ENCODE measurements around the gene ADIPOR2. TPM values are rescaled to one million over a fixed set of nuclear protein-coding genes. Genes with fewer than 3 reads are reported as not detected.

ADIPOR2 gene
- total and polyA plus RNA-seq, 9 donors: 21.5 to 91.8 (median 42.0) TPM

GRCh38 chr12:1769809-1770494 is 79.1 kb downstream of the ADIPOR2 start:
- Histone ChIP-seq H3K4me1 (ENCODE audit: insufficient read depth) (no peaks in the 10 kb centered on the region), H3K9me3 (no peaks in the 10 kb centered on the region), H3K27ac (no peak overlapping the region), H3K36me3 (no peaks in the 10 kb centered on the region), H3K27me3 (no peaks in the 10 kb centered on the region), H3K4me3 (no peak overlapping the region)
- TF ChIP-seq POLR2A (IDR thresholded peaks at IDR 0.05) (no peak), EP300 (IDR thresholded peaks at IDR 0.05) (no peak)
- TF ChIP-seq, protein P1, sequence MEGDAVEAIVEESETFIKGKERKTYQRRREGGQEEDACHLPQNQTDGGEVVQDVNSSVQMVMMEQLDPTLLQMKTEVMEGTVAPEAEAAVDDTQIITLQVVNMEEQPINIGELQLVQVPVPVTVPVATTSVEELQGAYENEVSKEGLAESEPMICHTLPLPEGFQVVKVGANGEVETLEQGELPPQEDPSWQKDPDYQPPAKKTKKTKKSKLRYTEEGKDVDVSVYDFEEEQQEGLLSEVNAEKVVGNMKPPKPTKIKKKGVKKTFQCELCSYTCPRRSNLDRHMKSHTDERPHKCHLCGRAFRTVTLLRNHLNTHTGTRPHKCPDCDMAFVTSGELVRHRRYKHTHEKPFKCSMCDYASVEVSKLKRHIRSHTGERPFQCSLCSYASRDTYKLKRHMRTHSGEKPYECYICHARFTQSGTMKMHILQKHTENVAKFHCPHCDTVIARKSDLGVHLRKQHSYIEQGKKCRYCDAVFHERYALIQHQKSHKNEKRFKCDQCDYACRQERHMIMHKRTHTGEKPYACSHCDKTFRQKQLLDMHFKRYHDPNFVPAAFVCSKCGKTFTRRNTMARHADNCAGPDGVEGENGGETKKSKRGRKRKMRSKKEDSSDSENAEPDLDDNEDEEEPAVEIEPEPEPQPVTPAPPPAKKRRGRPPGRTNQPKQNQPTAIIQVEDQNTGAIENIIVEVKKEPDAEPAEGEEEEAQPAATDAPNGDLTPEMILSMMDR (IDR thresholded peaks at IDR 0.05): no peak
- intact Hi-C loops (cut with DNase I): no loop called here
- 93 to 95% (median 94%) methylated on average over 8 of the region's 8 CpGs for WGBS, 3 donors
- no peak for DNase-seq

GRCh38 chr12:1773937-1774655 is 83.2 kb downstream of the ADIPOR2 start:
- H3K27ac ChIP-seq: no peak overlapping the region
- 80 to 83% (median 81%) methylated on average over 4 of the region's 4 CpGs for WGBS, 3 donors

GRCh38 chr12:1776170-1776921 is 85.5 kb downstream of the ADIPOR2 start:
- Histone ChIP-seq H3K36me3 (no peaks in the 10 kb centered on the region), H3K4me3 (no peak overlapping the region), H3K9me3 (no peaks in the 10 kb centered on the region), H3K27ac (no peak overlapping the region), H3K4me1 (ENCODE audit: insufficient read depth) (no peaks in the 10 kb centered on the region), H3K27me3 (no peaks in the 10 kb centered on the region)
- WGBS, 3 donors: 88 to 89% (median 89%) methylated on average over 4 of the region's 4 CpGs
- TF ChIP-seq POLR2A (IDR thresholded peaks at IDR 0.05) (no peak), EP300 (IDR thresholded peaks at IDR 0.05) (no peak)
- TF ChIP-seq, protein P1 (IDR thresholded peaks at IDR 0.05): no peak
- intact Hi-C loops (cut with DNase I): no loop called here
- no peak for DNase-seq

More at GRCh38 chr12:1773937-1774655, 83.2 kb downstream of the ADIPOR2 start:
- Histone ChIP-seq H3K9me3 (no peaks in the 10 kb centered on the region), H3K27me3 (no peaks in the 10 kb centered on the region), H3K4me3 (no peak overlapping the region), H3K4me1 (ENCODE audit: insufficient read depth) (no peaks in the 10 kb centered on the region), H3K36me3 (no peaks in the 10 kb centered on the region)
- intact Hi-C loops (cut with DNase I): no loop called here
- DNase-seq: no peak
- TF ChIP-seq POLR2A (IDR thresholded peaks at IDR 0.05) (no peak), EP300 (IDR thresholded peaks at IDR 0.05) (no peak)
- TF ChIP-seq, protein P1 (IDR thresholded peaks at IDR 0.05): no peak

DNA sequence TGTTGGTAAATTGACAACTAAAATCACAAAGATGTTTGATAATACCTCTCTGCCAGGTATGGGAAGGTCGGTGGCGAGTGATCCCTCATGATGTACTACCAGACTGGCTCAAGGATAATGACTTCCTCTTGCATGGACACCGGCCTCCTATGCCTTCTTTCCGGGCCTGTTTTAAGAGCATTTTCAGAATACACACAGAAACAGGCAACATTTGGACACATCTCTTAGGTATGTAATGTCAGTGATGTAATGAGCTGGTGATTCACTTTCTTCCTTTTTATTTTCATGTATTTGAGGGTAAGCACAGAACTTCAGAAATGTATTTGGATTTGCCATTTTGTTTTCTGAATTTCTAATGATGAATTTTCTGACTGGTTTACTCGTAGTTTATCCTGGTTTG is 86.9 kb downstream of the ADIPOR2 start:
- intact Hi-C loops (cut with DNase I): no loop called here
- Histone ChIP-seq H3K9me3 (no peaks in the 10 kb centered on the region), H3K27me3 (no peaks in the 10 kb centered on the region), H3K4me1 (ENCODE audit: insufficient read depth) (no peaks in the 10 kb centered on the region), H3K27ac (no peak overlapping the region), H3K4me3 (no peak overlapping the region), H3K36me3 (no peaks in the 10 kb centered on the region)
- no peak for DNase-seq
- 90 to 91% (median 90%) methylated on average over 5 of the region's 5 CpGs for WGBS, 3 donors
- TF ChIP-seq, protein P1 (IDR thresholded peaks at IDR 0.05): no peak
- TF ChIP-seq EP300 (IDR thresholded peaks at IDR 0.05) (no peak), POLR2A (IDR thresholded peaks at IDR 0.05) (no peak)

All from ovary (tissue), 9 donors.